Endothelial cell of umbilical vein (primary cell): ENCODE measurements around the gene SH3RF3.

Source experiments
- EZH2 ChIP-seq: IDR thresholded peaks from 2 replicates; pipeline ENCODE4 v1.6.1; 2012; ENCODE audit warnings: borderline replicate concordance, low read depth, mild to moderate bottlenecking, moderate library complexity, low read length, inconsistent platforms; ENCODE audit not compliant: severe bottlenecking
- MYC ChIP-seq: IDR thresholded peaks from one replicate; pipeline ENCODE4 v1.6.1; 2011; ENCODE audit warnings: mild to moderate bottlenecking, low read depth, low read length
- TF ChIP-seq, protein P1 (sequence below), 2 donors: IDR thresholded peaks; 1 replicate in 1 of 2; 2 replicates in 1 of 2; pipeline ENCODE4 v1.5.1; 2011; ENCODE audit warnings: low read length in 2 of 2, mild to moderate bottlenecking in 2 of 2, moderate library complexity in 2 of 2, control low read depth in 1 of 2, inconsistent platforms in 1 of 2, low read depth in 1 of 2; ENCODE audit not compliant: insufficient read depth in 1 of 2; ENCODE audit errors: extremely low read depth in 1 of 2
- TF ChIP-seq, protein P2 (sequence below): IDR thresholded peaks from 2 replicates; pipeline ENCODE4 v1.6.1; 2011; ENCODE audit not compliant: insufficient read depth, insufficient read length

DNA sequence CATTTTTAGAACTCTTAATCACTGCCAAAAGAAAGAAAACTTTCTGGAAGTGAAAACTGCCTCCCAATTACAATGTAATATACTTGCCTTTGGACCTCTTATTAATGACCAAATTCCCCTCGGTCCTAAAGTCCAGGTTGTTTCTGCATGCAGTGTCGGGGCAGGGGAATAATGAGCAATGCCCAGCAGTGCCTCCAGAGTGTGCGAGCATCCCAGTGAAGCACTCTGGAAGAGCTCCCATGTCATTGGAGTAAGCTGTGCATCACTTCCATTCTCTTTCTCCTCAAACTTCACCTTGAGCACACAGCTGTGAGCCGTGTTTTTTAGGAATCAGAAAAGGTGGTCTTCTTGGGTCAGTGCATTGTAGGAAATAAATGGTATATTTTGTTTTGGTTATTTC, 107.1 kb downstream of the SH3RF3 start:
- TF ChIP-seq, protein P1, sequence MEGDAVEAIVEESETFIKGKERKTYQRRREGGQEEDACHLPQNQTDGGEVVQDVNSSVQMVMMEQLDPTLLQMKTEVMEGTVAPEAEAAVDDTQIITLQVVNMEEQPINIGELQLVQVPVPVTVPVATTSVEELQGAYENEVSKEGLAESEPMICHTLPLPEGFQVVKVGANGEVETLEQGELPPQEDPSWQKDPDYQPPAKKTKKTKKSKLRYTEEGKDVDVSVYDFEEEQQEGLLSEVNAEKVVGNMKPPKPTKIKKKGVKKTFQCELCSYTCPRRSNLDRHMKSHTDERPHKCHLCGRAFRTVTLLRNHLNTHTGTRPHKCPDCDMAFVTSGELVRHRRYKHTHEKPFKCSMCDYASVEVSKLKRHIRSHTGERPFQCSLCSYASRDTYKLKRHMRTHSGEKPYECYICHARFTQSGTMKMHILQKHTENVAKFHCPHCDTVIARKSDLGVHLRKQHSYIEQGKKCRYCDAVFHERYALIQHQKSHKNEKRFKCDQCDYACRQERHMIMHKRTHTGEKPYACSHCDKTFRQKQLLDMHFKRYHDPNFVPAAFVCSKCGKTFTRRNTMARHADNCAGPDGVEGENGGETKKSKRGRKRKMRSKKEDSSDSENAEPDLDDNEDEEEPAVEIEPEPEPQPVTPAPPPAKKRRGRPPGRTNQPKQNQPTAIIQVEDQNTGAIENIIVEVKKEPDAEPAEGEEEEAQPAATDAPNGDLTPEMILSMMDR (IDR thresholded peaks at IDR 0.05; ENCODE audit: extremely low read depth in 1 of 2, insufficient read depth in 1 of 2, low read depth in 1 of 2, low read length in 2 of 2): no peak
- TF ChIP-seq EZH2: no peak
- TF ChIP-seq MYC: no peak
- TF ChIP-seq, protein P2, sequence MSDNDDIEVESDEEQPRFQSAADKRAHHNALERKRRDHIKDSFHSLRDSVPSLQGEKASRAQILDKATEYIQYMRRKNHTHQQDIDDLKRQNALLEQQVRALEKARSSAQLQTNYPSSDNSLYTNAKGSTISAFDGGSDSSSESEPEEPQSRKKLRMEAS: no peak
